ENCODE results near the gene LUZP2. TPM values are rescaled to one million over a fixed set of nuclear protein-coding genes. Genes with fewer than 3 reads are reported as not detected.

The LUZP2 gene
- total RNA-seq, 1 donor from 2014 or later, result not detected

DNA sequence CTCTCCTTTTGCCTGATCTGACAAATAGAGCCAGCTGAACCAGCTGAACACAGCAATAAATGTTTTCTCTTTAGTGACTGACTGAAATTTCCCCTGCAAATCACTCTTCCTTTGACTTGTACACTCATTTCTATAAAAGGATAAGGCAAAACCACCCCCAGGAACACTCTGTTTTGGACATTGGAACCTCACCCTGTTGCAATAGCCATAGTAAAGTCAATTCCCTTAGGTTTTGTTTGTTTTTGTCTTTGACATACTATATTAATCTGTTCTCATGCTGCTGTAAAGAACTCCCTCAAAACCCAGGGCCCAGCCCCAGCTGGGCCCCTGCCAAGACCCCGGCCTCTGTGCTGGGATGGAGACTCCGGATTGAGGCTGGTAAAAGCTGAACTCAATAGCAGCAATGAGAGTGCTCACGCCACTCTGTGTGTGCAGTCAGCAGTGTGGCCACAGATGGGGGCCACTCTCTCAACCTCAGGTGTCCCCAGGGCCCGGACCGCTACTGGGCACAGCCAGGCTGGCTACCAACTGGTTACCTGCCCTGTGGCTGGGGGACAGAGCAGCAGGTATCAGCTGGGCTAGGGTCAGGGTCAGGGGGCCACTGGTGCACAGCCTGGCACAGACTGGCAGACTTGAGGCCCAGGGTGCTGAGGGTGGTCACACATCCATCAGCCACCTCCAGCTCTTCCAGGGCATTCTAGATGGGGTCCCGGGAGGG, 597.4 kb downstream of the LUZP2 start:
- Histone ChIP-seq H3K27me3 (ENCODE audit: low read depth) (no peaks in the 10 kb centered on the region), H3K36me3 (no peaks in the 10 kb centered on the region), H3K9me3 (no peaks in the 10 kb centered on the region), H3K27ac (no peak overlapping the region), H3K4me1 (no peaks in the 10 kb centered on the region), H3K4me3 (no peak overlapping the region)
- ATAC-seq (peak in 1 of 2 donors; percentile 37), DNase-seq (no peak)
- TF ChIP-seq, protein P1, sequence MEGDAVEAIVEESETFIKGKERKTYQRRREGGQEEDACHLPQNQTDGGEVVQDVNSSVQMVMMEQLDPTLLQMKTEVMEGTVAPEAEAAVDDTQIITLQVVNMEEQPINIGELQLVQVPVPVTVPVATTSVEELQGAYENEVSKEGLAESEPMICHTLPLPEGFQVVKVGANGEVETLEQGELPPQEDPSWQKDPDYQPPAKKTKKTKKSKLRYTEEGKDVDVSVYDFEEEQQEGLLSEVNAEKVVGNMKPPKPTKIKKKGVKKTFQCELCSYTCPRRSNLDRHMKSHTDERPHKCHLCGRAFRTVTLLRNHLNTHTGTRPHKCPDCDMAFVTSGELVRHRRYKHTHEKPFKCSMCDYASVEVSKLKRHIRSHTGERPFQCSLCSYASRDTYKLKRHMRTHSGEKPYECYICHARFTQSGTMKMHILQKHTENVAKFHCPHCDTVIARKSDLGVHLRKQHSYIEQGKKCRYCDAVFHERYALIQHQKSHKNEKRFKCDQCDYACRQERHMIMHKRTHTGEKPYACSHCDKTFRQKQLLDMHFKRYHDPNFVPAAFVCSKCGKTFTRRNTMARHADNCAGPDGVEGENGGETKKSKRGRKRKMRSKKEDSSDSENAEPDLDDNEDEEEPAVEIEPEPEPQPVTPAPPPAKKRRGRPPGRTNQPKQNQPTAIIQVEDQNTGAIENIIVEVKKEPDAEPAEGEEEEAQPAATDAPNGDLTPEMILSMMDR (IDR thresholded peaks at IDR 0.05), result no peak
- intact Hi-C loops (cut with DNase I), result no loop called here

DNA sequence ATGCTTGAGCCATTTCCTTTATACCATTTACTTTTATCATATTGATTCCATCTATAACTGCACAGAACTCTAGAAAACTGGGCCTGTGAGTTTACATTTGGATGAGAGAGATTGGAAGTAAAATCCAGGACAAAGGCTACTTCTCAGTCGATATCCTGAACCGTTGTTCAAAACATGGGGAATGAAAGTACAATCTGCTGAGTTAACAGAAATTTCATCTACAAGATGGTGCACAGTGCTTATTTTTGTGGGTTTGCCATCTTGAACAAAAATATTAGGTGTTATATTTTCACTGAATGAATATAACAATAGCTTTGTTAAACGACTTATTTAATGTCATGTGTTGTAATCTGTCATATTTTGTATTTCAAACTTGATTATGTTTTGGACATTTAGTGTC, 622.6 kb downstream of the LUZP2 start:
- H3K36me3 ChIP-seq, result no peaks in the 10 kb centered on the region
- H3K9me3 ChIP-seq, result no peaks in the 10 kb centered on the region
- H3K4me1 ChIP-seq, result no peaks in the 10 kb centered on the region
- no peak overlapping the region for H3K27ac ChIP-seq
- DNase-seq (no peak), ATAC-seq (no peak)
- TF ChIP-seq, protein P1 (IDR thresholded peaks at IDR 0.05), result no peak
- intact Hi-C loops (cut with DNase I), result no loop called here
- H3K27me3 ChIP-seq (ENCODE audit: low read depth), result no peaks in the 10 kb centered on the region
- no peak overlapping the region for H3K4me3 ChIP-seq

Measured in lower lobe of right lung (tissue), 2 donors.